Kidney epithelial cell (primary cell): ENCODE results near the gene C22orf15. TPM values are rescaled to one million over a fixed set of nuclear protein-coding genes. Genes with fewer than 3 reads are reported as not detected.

Experiments used
- DNase-seq: peaks from one replicate; pipeline ENCODE4 v3.0.0-alpha.2; 2010; ENCODE audit warnings: low read depth
- H3K27me3 ChIP-seq: 2 replicates; pipeline ENCODE4 v1.6.0; 2011; ENCODE audit warnings: low read length; ENCODE audit not compliant: control insufficient read depth, insufficient read depth
- H3K36me3 ChIP-seq: 2 replicates; pipeline ENCODE4 v1.5.1; 2011; ENCODE audit warnings: low read length; ENCODE audit not compliant: control insufficient read depth, insufficient read depth
- H3K4me3 ChIP-seq: 2 replicates; pipeline ENCODE4 v1.5.1; 2011; ENCODE audit warnings: low read depth, mild to moderate bottlenecking, control low read depth, low read length
- CTCF ChIP-seq: IDR thresholded peaks from 2 replicates; pipeline ENCODE4 v1.5.1; 2011; ENCODE audit warnings: mild to moderate bottlenecking, moderate library complexity, low read length, control low read depth, inconsistent platforms; ENCODE audit not compliant: insufficient read depth, poor library complexity, severe bottlenecking
- total RNA-seq: library from RNA; depleted of rRNA; stranded (reverse); fragments of >200 nt; gene quantifications from 2 replicates; pipeline ENCODE4 v1.2.3, GENCODE V29; 2015

The C22orf15 gene
- total RNA-seq, 1 donor from 2014 or later, result not detected

GRCh38 chr22:23782252-23782651 is 19.5 kb downstream of the C22orf15 start:
- H3K27me3 ChIP-seq, result no peaks in the 10 kb centered on the region
- no peak overlapping the region for H3K4me3 ChIP-seq
- no peaks in the 10 kb centered on the region for H3K36me3 ChIP-seq
- TF ChIP-seq CTCF, result no peak
- DNase-seq, result no peak

- no peaks in the 10 kb centered on the region for H3K36me3 ChIP-seq
- no peak for TF ChIP-seq CTCF
- no peak for DNase-seq
- no peak overlapping the region for H3K4me3 ChIP-seq
- H3K27me3 ChIP-seq, result no peaks in the 10 kb centered on the region
Measured at GRCh38 chr22:23782703-23783102, 19.9 kb downstream of the C22orf15 start.

GRCh38 chr22:23783265-23784150 is 20.7 kb downstream of the C22orf15 start:
- no peak for TF ChIP-seq CTCF
- H3K27me3 ChIP-seq, result no peaks in the 10 kb centered on the region
- no peak overlapping the region for H3K4me3 ChIP-seq
- no peaks in the 10 kb centered on the region for H3K36me3 ChIP-seq
- DNase-seq, result no peak

- no peak for TF ChIP-seq CTCF
- DNase-seq, result no peak
- no peaks in the 10 kb centered on the region for H3K27me3 ChIP-seq
- H3K4me3 ChIP-seq, result no peak overlapping the region
- H3K36me3 ChIP-seq, result no peaks in the 10 kb centered on the region
Measured at GRCh38 chr22:23784215-23784732, 21.5 kb downstream of the C22orf15 start.

GRCh38 chr22:23786261-23786710 is 23.5 kb downstream of the C22orf15 start:
- H3K36me3 ChIP-seq, result no peaks in the 10 kb centered on the region
- peak overlapping the region; percentile 84 for H3K4me3 ChIP-seq
- H3K27me3 ChIP-seq, result no peaks in the 10 kb centered on the region
- no peak for DNase-seq
- TF ChIP-seq CTCF, result no peak
